CD14-positive monocyte (primary cell): ENCODE results near the gene CALY. TPM values are rescaled to one million over a fixed set of nuclear protein-coding genes. Genes with fewer than 3 reads are reported as not detected.
"Not testable (repeated sequence)": the region's sequence is repeated elsewhere in the genome, so short reads cannot be mapped to it uniquely, and the experiment has no call there.

Source experiments
- DNase-seq, 3 donors: peaks; one replicate each; pipeline ENCODE4 v3.0.0-alpha.2; 2011 to 2022
- H2AFZ ChIP-seq: 2 replicates; pipeline ENCODE4 v1.6.0; 2012; ENCODE audit warnings: mild to moderate bottlenecking, low read depth, low read length, inconsistent platforms; ENCODE audit not compliant: insufficient read depth, poor library complexity, severe bottlenecking
- H3K27ac ChIP-seq, 2 donors: 1 replicate in 1 of 2; 2 replicates in 1 of 2; pipeline ENCODE4 v1.5.1; 2012 to 2013; ENCODE audit warnings: low read length in 2 of 2, control low read depth in 1 of 2, inconsistent platforms in 1 of 2, low read depth in 1 of 2, mild to moderate bottlenecking in 1 of 2
- H3K27me3 ChIP-seq, 2 donors: one replicate each; pipeline versions ENCODE4 v1.6.0 to v1.6.1; 2011 to 2013; ENCODE audit warnings: low read length in 2 of 2; ENCODE audit not compliant: control insufficient read depth in 2 of 2, insufficient read depth in 2 of 2
- H3K36me3 ChIP-seq, 2 donors: replicated peaks in 1 of 2; 1 replicate in 1 of 2; 2 replicates in 1 of 2; pipeline versions ENCODE4 v1.5.1 to v1.6.1; 2012 to 2013; ENCODE audit warnings: low read length in 2 of 2, control low read depth in 1 of 2, inconsistent platforms in 1 of 2, mild to moderate bottlenecking in 1 of 2; ENCODE audit not compliant: insufficient read depth in 2 of 2, control insufficient read depth in 1 of 2
- H3K4me1 ChIP-seq, 2 donors: 1 replicate in 1 of 2; 2 replicates in 1 of 2; pipeline versions ENCODE4 v1.5.1 to v1.6.1; 2012 to 2013; ENCODE audit warnings: low read length in 2 of 2, control low read depth in 1 of 2, inconsistent platforms in 1 of 2, mild to moderate bottlenecking in 1 of 2, moderate library complexity in 1 of 2; ENCODE audit not compliant: insufficient read depth in 2 of 2, control insufficient read depth in 1 of 2
- H3K4me2 ChIP-seq: replicated peaks from 2 replicates; pipeline ENCODE3; 2012; ENCODE audit warnings: low read length, moderate library complexity, mild to moderate bottlenecking; ENCODE audit not compliant: poor library complexity, severe bottlenecking; ENCODE audit errors: extremely low read depth
- H3K4me3 ChIP-seq, 3 experiments: fragments of 200-600 bp in 1 of 3; sonication (generic) in 1 of 3; replicated peaks in 1 of 3; 1 replicate in 2 of 3; 2 replicates in 1 of 3; pipeline ENCODE4 v1.5.1; 2011 to 2013; ENCODE audit warnings: low read length in 3 of 3, mild to moderate bottlenecking in 3 of 3, control low read depth in 2 of 3, low read depth in 2 of 3, inconsistent platforms in 1 of 3, moderate library complexity in 1 of 3
- H3K79me2 ChIP-seq: 2 replicates; pipeline ENCODE4 v1.6.0; 2012; ENCODE audit warnings: mild to moderate bottlenecking, control low read depth, inconsistent platforms, low read length, moderate library complexity; ENCODE audit not compliant: insufficient read depth
- H3K9ac ChIP-seq: 2 replicates; pipeline ENCODE4 v1.6.0; 2017; ENCODE audit warnings: low read length, mild to moderate bottlenecking; ENCODE audit not compliant: insufficient read depth, poor library complexity, severe bottlenecking
- H3K9me3 ChIP-seq, 2 donors: replicated peaks in 1 of 2; 1 replicate in 1 of 2; 2 replicates in 1 of 2; pipeline versions ENCODE4 v1.5.1 to v1.6.1; 2012 to 2013; ENCODE audit warnings: low read length in 2 of 2, control low read depth in 1 of 2; ENCODE audit not compliant: control insufficient read depth in 1 of 2, insufficient read depth in 1 of 2
- H4K20me1 ChIP-seq: 2 replicates; pipeline ENCODE4 v1.6.0; 2012; ENCODE audit warnings: mild to moderate bottlenecking, low read length, control low read depth, moderate library complexity; ENCODE audit not compliant: insufficient read depth
- H3K27ac Mint-ChIP-seq, 7 donors: one replicate each; pipeline ENCODE4 v1.8.0; 2020; ENCODE audit warnings: mild to moderate bottlenecking in 7 of 7, mixed read lengths in 7 of 7, moderate library complexity in 6 of 7, inconsistent platforms in 2 of 7
- H3K27me3 Mint-ChIP-seq, 3 donors: one replicate each; pipeline ENCODE4 v1.8.0; 2021 to 2022; ENCODE audit warnings: low read depth in 3 of 3, mild to moderate bottlenecking in 3 of 3, mixed read lengths in 3 of 3, moderate library complexity in 3 of 3, inconsistent platforms in 1 of 3
- H3K36me3 Mint-ChIP-seq, 2 donors: one replicate each; pipeline ENCODE4 v1.8.0; 2020; ENCODE audit warnings: mixed read lengths in 2 of 2, inconsistent platforms in 1 of 2, mild to moderate bottlenecking in 1 of 2
- H3K4me1 Mint-ChIP-seq: one replicate; pipeline ENCODE4 v1.8.0; 2020; ENCODE audit warnings: mild to moderate bottlenecking, mixed read lengths
- H3K4me3 Mint-ChIP-seq, 2 donors: one replicate each; pipeline ENCODE4 v1.8.0; 2020; ENCODE audit warnings: mild to moderate bottlenecking in 2 of 2, mixed read lengths in 2 of 2, moderate library complexity in 1 of 2
- H3K9me3 Mint-ChIP-seq, 7 donors: one replicate each; pipeline ENCODE4 v1.8.0; 2020 to 2022; ENCODE audit warnings: mixed read lengths in 7 of 7, mild to moderate bottlenecking in 6 of 7, moderate library complexity in 6 of 7, inconsistent platforms in 2 of 7
- WGBS: methylation state at CpG from one replicate; pipeline ENCODE4 v1.1.5; 2013; ENCODE audit warnings: missing lambda C conversion rate; ENCODE audit not compliant: insufficient coverage; 5-methylcytosine and 5-hydroxymethylcytosine counted together
- intact Hi-C, 2 donors: fragments of 100-400 bp; cut with micrococcal nuclease; formaldehyde crosslinking; loops; one replicate each; pipeline versions ENCODE4 v1.15.0 to v1.15.1; 2023
- polyA plus RNA-seq, 3 donors: library from polyadenylated mRNA; depleted of rRNA in 1 of 3; unstranded in 2 of 3; stranded (reverse) in 1 of 3; fragments of 300-500 nt in 2 of 3; fragments of >200 nt in 1 of 3; fragmentation: Illumina TruSeq in 2 of 3; gene quantifications; 1 replicate in 2 of 3; 2 replicates in 1 of 3; pipeline ENCODE4 v1.2.3, GENCODE V29; 2012 to 2021
- TF ChIP-seq, protein P1 (sequence below): fragments of 200-600 bp; IDR thresholded peaks from one replicate; pipeline ENCODE4 v1.8.0; 2022; ENCODE audit warnings: antibody characterized with exemption, mild to moderate bottlenecking

Gene CALY
- polyA plus RNA-seq, 3 donors = not detected

DNA sequence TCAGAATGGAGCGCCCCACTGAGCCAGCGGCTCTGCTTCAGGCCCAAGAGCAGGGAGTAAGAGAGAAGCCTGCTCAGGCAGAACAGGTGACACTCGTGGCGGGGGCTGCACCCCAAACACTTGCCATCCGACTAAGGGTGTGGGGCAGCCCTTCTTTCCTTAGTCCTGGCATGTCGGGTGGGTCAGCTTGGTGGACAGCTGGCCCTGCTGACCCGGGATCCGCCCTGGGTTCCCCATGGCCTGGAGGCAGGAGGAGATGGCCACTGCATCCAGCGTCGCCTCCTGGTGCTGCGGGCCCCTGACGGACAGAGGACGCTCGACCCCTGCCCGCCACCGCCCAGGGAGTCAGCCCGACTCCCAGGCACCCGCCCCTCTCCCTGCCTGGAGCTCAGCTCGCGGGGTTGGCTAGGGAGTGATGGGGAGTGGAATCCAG is 41.1 kb upstream of the CALY start:
- peak overlapping the region; percentile 62 for H3K9ac ChIP-seq
- peaks cover 34% of the 10 kb centered on the region for H3K4me1 Mint-ChIP-seq

DNA sequence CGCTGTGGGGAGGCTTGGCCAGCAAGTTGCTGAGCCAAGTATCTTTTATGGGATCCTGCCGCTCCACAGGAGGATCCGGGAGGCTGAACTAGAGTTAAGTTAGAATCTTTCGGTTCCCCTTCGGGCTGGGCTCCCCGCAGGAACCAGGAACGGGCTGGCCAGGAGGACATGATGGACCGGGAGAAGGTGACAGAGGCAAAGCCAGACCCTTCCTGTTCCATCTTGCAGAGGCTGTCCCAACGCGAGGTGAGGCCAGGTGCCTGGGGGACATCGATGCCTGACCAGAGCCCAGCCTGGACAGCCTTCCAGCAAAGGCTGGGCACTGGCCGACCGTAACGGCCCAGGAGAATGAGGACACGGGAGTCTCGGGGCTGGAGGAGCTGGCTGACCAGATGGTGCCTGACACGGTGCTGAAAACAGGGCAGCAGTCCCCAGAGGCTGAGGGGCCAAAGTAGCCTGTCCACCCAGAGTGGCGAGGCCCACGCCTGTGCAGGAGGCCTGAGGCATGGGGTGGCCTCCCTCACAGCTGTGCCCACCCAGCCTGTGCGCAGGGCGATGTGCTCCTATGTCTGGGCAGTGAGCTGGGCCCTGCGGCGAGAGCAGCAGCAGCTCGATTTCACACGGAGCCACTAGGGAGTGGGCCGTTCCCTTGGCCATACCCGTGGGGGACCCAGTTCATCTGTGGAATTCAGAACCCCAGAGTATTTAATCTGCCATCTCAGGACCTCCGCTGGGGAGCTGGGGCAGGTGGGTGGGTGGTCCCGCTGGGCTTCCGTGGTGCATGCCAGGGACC is 40.5 kb upstream of the CALY start:
- Histone ChIP-seq H3K4me3 (peak overlapping the region in 1 of 3 experiments; percentile 88), H2AFZ (peak overlapping the region; percentile 91), H3K9ac (peak overlapping the region; percentile 62), H3K4me2 (peak overlapping the region; percentile 90), H3K4me1 (peaks cover 43 to 55% of the 10 kb centered on the region in 2 donors), H3K27ac (no peak overlapping the region), H3K9me3 (no peaks in the 10 kb centered on the region), H3K36me3 (no peaks in the 10 kb centered on the region), H3K27me3 (peaks cover 0 to 6% of the 10 kb centered on the region in 2 donors), H4K20me1 (no peaks in the 10 kb centered on the region), H3K79me2 (peaks cover 2% of the 10 kb centered on the region)
- Mint-ChIP-seq H3K4me3 (peak overlapping the region in 1 of 2 donors; percentile 39), H3K4me1 (peaks cover 36% of the 10 kb centered on the region), H3K36me3 (peaks cover 0 to 6% of the 10 kb centered on the region in 2 donors), H3K27ac (no peak overlapping the region), H3K9me3 (peaks cover 0 to 2% (median 0%) of the 10 kb centered on the region in 7 donors), H3K27me3 (peaks cover 6 to 23% (median 19%) of the 10 kb centered on the region in 3 donors)
- TF ChIP-seq, protein P1, sequence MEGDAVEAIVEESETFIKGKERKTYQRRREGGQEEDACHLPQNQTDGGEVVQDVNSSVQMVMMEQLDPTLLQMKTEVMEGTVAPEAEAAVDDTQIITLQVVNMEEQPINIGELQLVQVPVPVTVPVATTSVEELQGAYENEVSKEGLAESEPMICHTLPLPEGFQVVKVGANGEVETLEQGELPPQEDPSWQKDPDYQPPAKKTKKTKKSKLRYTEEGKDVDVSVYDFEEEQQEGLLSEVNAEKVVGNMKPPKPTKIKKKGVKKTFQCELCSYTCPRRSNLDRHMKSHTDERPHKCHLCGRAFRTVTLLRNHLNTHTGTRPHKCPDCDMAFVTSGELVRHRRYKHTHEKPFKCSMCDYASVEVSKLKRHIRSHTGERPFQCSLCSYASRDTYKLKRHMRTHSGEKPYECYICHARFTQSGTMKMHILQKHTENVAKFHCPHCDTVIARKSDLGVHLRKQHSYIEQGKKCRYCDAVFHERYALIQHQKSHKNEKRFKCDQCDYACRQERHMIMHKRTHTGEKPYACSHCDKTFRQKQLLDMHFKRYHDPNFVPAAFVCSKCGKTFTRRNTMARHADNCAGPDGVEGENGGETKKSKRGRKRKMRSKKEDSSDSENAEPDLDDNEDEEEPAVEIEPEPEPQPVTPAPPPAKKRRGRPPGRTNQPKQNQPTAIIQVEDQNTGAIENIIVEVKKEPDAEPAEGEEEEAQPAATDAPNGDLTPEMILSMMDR = no peak
- intact Hi-C loops = loop anchor here in 1 of 2 donors (10.0 kb wide), 1 partner anchor 1072 kb away; the partner anchor contains the start of gene STK32C
- WGBS = 94% methylated on average over 27 of the region's 30 CpGs
- no peak for DNase-seq

More for the DNA sequence above, 41.1 kb upstream of the CALY start:
- Histone ChIP-seq H3K4me3 (peak overlapping the region; percentile 58 to 88 (median 65)), H3K4me1 (peaks cover 39 to 50% of the 10 kb centered on the region in 2 donors), H3K4me2 (peak overlapping the region; percentile 90), H3K36me3 (no peaks in the 10 kb centered on the region), H2AFZ (peak overlapping the region; percentile 91), H3K79me2 (no peaks in the 10 kb centered on the region), H3K9me3 (no peaks in the 10 kb centered on the region), H4K20me1 (no peaks in the 10 kb centered on the region), H3K27me3 (peaks cover 0 to 6% of the 10 kb centered on the region in 2 donors), H3K27ac (no peak overlapping the region)
- Mint-ChIP-seq H3K4me3 (peak overlapping the region; percentile 85 to 92), H3K36me3 (peaks cover 2 to 8% of the 10 kb centered on the region in 2 donors), H3K27ac (peak overlapping the region in 2 of 7 donors; percentile 43 to 65), H3K9me3 (peaks cover 0 to 2% (median 0%) of the 10 kb centered on the region in 7 donors), H3K27me3 (peaks cover 6 to 25% (median 19%) of the 10 kb centered on the region in 3 donors)
- DNase-seq = no peak
- intact Hi-C loops = loop anchor here in 1 of 2 donors (10.0 kb wide), 1 partner anchor 1073 kb away; the partner anchor contains the start of gene STK32C
- TF ChIP-seq, protein P1 = no peak
- WGBS = 39% methylated on average over 20 of the region's 20 CpGs

- not testable (repeated sequence) for H3K9me3 ChIP-seq, H3K27ac ChIP-seq, H3K9me3 Mint-ChIP-seq, H3K27ac Mint-ChIP-seq, H3K27me3 ChIP-seq, H3K4me3 ChIP-seq, H3K9ac ChIP-seq, H4K20me1 ChIP-seq, DNase-seq, H3K36me3 ChIP-seq, H3K4me2 ChIP-seq, H3K36me3 Mint-ChIP-seq, H3K79me2 ChIP-seq, H2AFZ ChIP-seq, H3K4me3 Mint-ChIP-seq
- H3K27me3 Mint-ChIP-seq = peaks cover 6 to 23% (median 21%) of the 10 kb centered on the region in 3 donors
- intact Hi-C loops = loop anchor here in 1 of 2 donors (10.0 kb wide), 1 partner anchor 1071 kb away; the partner anchor contains the start of gene STK32C
- H3K4me1 Mint-ChIP-seq = peaks cover 32% of the 10 kb centered on the region
- peaks cover 42 to 53% of the 10 kb centered on the region in 2 donors for H3K4me1 ChIP-seq
- WGBS = 100% methylated on average over 1 of the region's 5 CpGs
These were observed 39.5 kb upstream of the CALY start for GRCh38 chr10:133376183-133376582.
